Right lobe of liver (tissue), 4 donors: ENCODE measurements around the gene CPPED1.

Source experiments
- POLR2A ChIP-seq: fragments of 450-650 bp; IDR thresholded peaks from one replicate; pipeline ENCODE4 v1.6.1; 2017; ENCODE audit warnings: antibody characterized with exemption, mild to moderate bottlenecking
- TF ChIP-seq, protein P1 (sequence below), 4 donors: fragments of 200-600 bp in 3 of 4; fragments of 450-650 bp in 1 of 4; IDR thresholded peaks; one replicate each; pipeline versions ENCODE4 v1.5.1 to v1.8.0; 2016 to 2022; ENCODE audit warnings: antibody characterized with exemption in 4 of 4, mild to moderate bottlenecking in 2 of 4
- donor health status: DM: no; HTN: no; CAD: no.
- donor health status: DM: no; HTN: no; CAD: no.
- donor health status: DM: no; HTN: yes; CAD: no.

GRCh38 chr16:12750554-12750918, 53.2 kb downstream of the CPPED1 start:
- TF ChIP-seq, protein P1, sequence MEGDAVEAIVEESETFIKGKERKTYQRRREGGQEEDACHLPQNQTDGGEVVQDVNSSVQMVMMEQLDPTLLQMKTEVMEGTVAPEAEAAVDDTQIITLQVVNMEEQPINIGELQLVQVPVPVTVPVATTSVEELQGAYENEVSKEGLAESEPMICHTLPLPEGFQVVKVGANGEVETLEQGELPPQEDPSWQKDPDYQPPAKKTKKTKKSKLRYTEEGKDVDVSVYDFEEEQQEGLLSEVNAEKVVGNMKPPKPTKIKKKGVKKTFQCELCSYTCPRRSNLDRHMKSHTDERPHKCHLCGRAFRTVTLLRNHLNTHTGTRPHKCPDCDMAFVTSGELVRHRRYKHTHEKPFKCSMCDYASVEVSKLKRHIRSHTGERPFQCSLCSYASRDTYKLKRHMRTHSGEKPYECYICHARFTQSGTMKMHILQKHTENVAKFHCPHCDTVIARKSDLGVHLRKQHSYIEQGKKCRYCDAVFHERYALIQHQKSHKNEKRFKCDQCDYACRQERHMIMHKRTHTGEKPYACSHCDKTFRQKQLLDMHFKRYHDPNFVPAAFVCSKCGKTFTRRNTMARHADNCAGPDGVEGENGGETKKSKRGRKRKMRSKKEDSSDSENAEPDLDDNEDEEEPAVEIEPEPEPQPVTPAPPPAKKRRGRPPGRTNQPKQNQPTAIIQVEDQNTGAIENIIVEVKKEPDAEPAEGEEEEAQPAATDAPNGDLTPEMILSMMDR (IDR thresholded peaks at IDR 0.05): no peak
- TF ChIP-seq POLR2A: no peak
